SU-DHL-6 (cell line): ENCODE data around the gene CCR7.

Experiments
- H2AFZ ChIP-seq: fragments of 200-600 bp; sonication (generic); 2 replicates; pipeline ENCODE4 v1.6.1; 2014; ENCODE audit warnings: low read depth, mild to moderate bottlenecking, moderate library complexity, mixed read lengths, antibody characterized with exemption, low read length; ENCODE audit not compliant: severe bottlenecking
- H3F3A ChIP-seq: fragments of 200-600 bp; shearing (Covaris generic); 2 replicates; pipeline ENCODE4 v1.6.0; 2016; ENCODE audit warnings: antibody characterized with exemption, mild to moderate bottlenecking; ENCODE audit not compliant: insufficient read depth
- H3K27ac ChIP-seq: fragments of 200-600 bp; sonication (generic); 2 replicates; pipeline ENCODE4 v1.5.1; 2016; ENCODE audit warnings: low read depth, mild to moderate bottlenecking, low read length, moderate library complexity, mixed read lengths
- H3K27me3 ChIP-seq: fragments of 200-600 bp; sonication (generic), shearing (Covaris generic); 2 replicates; pipeline ENCODE4 v1.6.0; 2014; ENCODE audit warnings: mild to moderate bottlenecking, low read length
- H3K36me3 ChIP-seq: fragments of 200-600 bp; sonication (generic); 2 replicates; pipeline ENCODE4 v1.6.1; 2014; ENCODE audit warnings: mild to moderate bottlenecking, low read length, mixed read lengths
- H3K4me2 ChIP-seq: fragments of 300-600, 200-600 bp; shearing (Covaris generic), sonication (generic); 2 replicates; pipeline ENCODE4 v1.6.0; 2014; ENCODE audit warnings: low read length, low read depth, mild to moderate bottlenecking; ENCODE audit not compliant: poor library complexity, severe bottlenecking
- H3K4me3 ChIP-seq: fragments of 200-600 bp; sonication (generic); 2 replicates; pipeline ENCODE4 v1.5.1; 2014; ENCODE audit warnings: antibody characterized with exemption, low read length, mild to moderate bottlenecking, mixed read lengths; ENCODE audit not compliant: insufficient read depth, poor library complexity, severe bottlenecking
- H3K79me2 ChIP-seq: fragments of 200-600 bp; sonication (generic); 2 replicates; pipeline ENCODE4 v1.6.1; 2014; ENCODE audit warnings: mild to moderate bottlenecking, low read length, moderate library complexity; ENCODE audit not compliant: insufficient read depth
- H3K9ac ChIP-seq: fragments of 200-600 bp; sonication (generic); 2 replicates; pipeline ENCODE4 v1.7.0; 2014; ENCODE audit warnings: mild to moderate bottlenecking, low read length
- H3K9me2 ChIP-seq: fragments of 200-600 bp; sonication (generic); replicated peaks from 2 replicates; pipeline ENCODE4 v1.6.1; 2014; ENCODE audit warnings: low read length; ENCODE audit not compliant: insufficient read depth
- H3K9me3 ChIP-seq: fragments of 200-600 bp; sonication (generic); 2 replicates; pipeline ENCODE4 v1.6.1; 2014; ENCODE audit warnings: low read length, mixed read lengths; ENCODE audit not compliant: insufficient read depth
- H4K20me1 ChIP-seq: fragments of 200-600 bp; sonication (generic); 2 replicates; pipeline ENCODE4 v1.6.1; 2014; ENCODE audit warnings: low read depth, mild to moderate bottlenecking, antibody characterized with exemption, low read length, moderate library complexity, mixed read lengths
- EZH2phosphoT487 ChIP-seq: fragments of 200-600 bp; sonication (generic), shearing (Covaris generic); conservative IDR thresholded peaks from 2 replicates; pipeline ENCODE4 v1.6.1; 2018; ENCODE audit warnings: mild to moderate bottlenecking, antibody characterized with exemption, low read length, moderate library complexity, mixed read lengths
- TF ChIP-seq, protein P1 (sequence below): fragments of 200-600 bp; sonication (generic); IDR thresholded peaks from one replicate; pipeline ENCODE4 v1.5.1; 2017; ENCODE audit warnings: antibody characterized with exemption, mild to moderate bottlenecking, low read length, moderate library complexity; ENCODE audit not compliant: insufficient read depth, poor library complexity, severe bottlenecking

The CCR7 gene

DNA sequence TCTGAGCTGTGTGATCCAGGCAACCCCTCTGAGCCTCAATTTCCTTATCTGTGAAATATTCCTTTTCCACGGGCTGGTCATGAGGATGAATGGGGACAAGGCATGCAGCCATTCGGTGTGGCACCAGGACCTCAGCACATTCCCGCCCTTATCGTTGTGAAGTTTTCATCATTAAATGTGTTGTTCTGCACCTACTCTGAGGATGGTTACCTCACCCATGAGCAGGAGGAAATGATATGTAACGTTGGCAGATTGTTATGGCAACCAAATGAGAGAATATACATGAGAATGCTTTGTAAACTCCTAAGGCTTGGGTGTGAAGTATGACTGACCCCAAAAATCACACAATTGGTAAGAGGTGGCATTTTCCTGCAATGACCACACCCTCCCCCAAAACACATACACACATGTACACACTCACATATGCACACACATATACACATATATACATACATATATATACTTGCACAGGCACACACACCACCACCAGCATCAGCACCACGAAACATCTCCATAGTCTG lies 42.8 kb upstream of the CCR7 start:
- H2AFZ ChIP-seq = no peak overlapping the region
- H3K27ac ChIP-seq = no peak overlapping the region
- TF ChIP-seq, protein P1, sequence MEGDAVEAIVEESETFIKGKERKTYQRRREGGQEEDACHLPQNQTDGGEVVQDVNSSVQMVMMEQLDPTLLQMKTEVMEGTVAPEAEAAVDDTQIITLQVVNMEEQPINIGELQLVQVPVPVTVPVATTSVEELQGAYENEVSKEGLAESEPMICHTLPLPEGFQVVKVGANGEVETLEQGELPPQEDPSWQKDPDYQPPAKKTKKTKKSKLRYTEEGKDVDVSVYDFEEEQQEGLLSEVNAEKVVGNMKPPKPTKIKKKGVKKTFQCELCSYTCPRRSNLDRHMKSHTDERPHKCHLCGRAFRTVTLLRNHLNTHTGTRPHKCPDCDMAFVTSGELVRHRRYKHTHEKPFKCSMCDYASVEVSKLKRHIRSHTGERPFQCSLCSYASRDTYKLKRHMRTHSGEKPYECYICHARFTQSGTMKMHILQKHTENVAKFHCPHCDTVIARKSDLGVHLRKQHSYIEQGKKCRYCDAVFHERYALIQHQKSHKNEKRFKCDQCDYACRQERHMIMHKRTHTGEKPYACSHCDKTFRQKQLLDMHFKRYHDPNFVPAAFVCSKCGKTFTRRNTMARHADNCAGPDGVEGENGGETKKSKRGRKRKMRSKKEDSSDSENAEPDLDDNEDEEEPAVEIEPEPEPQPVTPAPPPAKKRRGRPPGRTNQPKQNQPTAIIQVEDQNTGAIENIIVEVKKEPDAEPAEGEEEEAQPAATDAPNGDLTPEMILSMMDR = no peak
- TF ChIP-seq EZH2phosphoT487 = no peak
- H3K9ac ChIP-seq = no peak overlapping the region
- no peaks in the 10 kb centered on the region for H3K79me2 ChIP-seq
- H3K9me3 ChIP-seq = no peaks in the 10 kb centered on the region
- no peaks in the 10 kb centered on the region for H3K27me3 ChIP-seq
- H4K20me1 ChIP-seq = no peaks in the 10 kb centered on the region
- no peak overlapping the region for H3K4me2 ChIP-seq
- no peaks in the 10 kb centered on the region for H3F3A ChIP-seq
- no peaks in the 10 kb centered on the region for H3K9me2 ChIP-seq
- H3K4me3 ChIP-seq = no peak overlapping the region
- no peaks in the 10 kb centered on the region for H3K36me3 ChIP-seq

DNA sequence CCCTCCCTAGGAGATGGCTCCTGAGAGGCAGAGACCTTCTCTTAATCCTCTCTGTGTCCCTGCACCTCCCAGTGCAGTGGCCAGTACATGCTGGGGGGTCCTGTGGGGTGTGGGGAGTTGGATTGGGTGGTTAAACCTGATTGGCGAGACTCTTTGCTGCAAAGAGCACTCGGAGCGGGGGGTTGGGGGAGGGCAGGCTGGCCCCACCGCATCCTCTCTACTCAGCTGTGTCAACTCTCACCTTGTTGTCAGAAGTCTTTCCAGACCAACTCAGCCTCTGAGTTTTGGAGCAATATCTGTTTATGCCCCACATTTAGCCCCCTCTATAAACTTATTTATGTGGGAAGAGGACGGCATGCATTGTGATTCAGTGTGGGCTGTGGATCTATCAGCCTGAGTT lies 42.4 kb upstream of the CCR7 start:
- Histone ChIP-seq H2AFZ (no peak overlapping the region), H3F3A (no peaks in the 10 kb centered on the region), H3K27ac (no peak overlapping the region), H3K9ac (no peak overlapping the region), H3K9me3 (no peaks in the 10 kb centered on the region), H3K9me2 (no peaks in the 10 kb centered on the region), H3K79me2 (no peaks in the 10 kb centered on the region), H4K20me1 (no peaks in the 10 kb centered on the region), H3K4me2 (no peak overlapping the region), H3K36me3 (no peaks in the 10 kb centered on the region), H3K27me3 (no peaks in the 10 kb centered on the region), H3K4me3 (no peak overlapping the region)
- no peak for TF ChIP-seq EZH2phosphoT487
- TF ChIP-seq, protein P1 = no peak

DNA sequence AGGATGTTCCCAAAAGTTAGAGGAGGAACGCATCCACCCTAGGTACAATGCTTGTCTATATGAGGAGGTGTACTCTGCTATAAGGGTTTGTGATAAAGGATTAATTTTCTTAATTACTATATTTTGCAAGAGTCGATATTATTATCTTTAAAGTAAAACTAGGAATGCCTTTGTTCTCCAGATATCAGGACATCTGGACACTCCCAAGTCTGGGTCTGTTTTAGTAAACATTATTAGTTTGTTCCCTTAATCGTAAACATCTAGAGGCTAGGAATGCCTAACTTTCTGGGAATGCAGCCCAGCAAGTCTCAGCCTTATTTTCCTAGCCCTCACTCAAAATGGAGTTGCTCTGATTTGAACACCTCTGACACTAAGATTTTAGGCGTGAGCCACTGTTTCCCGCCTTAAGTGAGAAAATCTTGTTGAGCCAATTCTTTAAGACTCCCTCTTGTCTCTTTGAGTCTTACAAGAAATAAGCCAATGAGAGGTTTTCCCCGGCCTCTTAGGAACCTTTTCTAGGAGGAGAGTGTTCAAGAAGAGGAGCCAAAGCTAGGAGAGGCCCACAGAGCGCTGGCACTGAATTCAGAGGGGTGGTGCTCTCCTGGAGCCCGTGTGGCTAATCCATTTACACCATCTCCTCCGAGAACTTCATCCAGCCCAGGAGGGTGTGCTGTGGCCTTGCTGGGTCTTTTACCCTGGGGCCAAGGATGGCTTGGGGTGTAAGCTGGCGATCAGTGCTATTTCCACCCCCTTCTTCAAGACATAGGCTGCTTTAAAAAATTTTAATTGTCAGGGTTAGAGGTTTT lies 41.5 kb upstream of the CCR7 start:
- Histone ChIP-seq H3K79me2 (no peaks in the 10 kb centered on the region), H3K9ac (no peak overlapping the region), H2AFZ (no peak overlapping the region), H4K20me1 (no peaks in the 10 kb centered on the region), H3K9me3 (no peaks in the 10 kb centered on the region), H3K9me2 (no peaks in the 10 kb centered on the region), H3K4me3 (no peak overlapping the region), H3K4me2 (no peak overlapping the region), H3K27ac (no peak overlapping the region), H3K27me3 (no peaks in the 10 kb centered on the region), H3K36me3 (no peaks in the 10 kb centered on the region), H3F3A (no peaks in the 10 kb centered on the region)
- TF ChIP-seq, protein P1 = no peak
- TF ChIP-seq EZH2phosphoT487 = no peak
